Glutamatergic neuron (in vitro differentiated cells): ENCODE data around the gene KNL1. TPM values are rescaled to one million over a fixed set of nuclear protein-coding genes. Genes with fewer than 3 reads are reported as not detected.
A peak's percentile ranks its signal among the peaks of the same experiment; 100 is the strongest.

Experiments used
- DNase-seq: peaks from one replicate; pipeline ENCODE4 v3.0.0; 2022
- H3K27ac Mint-ChIP-seq: one replicate; pipeline ENCODE4 v1.8.0; 2020; ENCODE audit warnings: mild to moderate bottlenecking, mixed read lengths, inconsistent platforms; ENCODE audit not compliant: unreplicated experiment
- H3K27me3 Mint-ChIP-seq: one replicate; pipeline ENCODE4 v1.8.0; 2020; ENCODE audit warnings: mild to moderate bottlenecking, moderate library complexity, mixed read lengths, inconsistent platforms; ENCODE audit not compliant: unreplicated experiment
- H3K36me3 Mint-ChIP-seq: one replicate; pipeline ENCODE4 v1.8.0; 2020; ENCODE audit warnings: mild to moderate bottlenecking, mixed read lengths, inconsistent platforms; ENCODE audit not compliant: unreplicated experiment
- H3K4me1 Mint-ChIP-seq: one replicate; pipeline ENCODE4 v1.8.0; 2020; ENCODE audit warnings: mild to moderate bottlenecking, low read depth, mixed read lengths, inconsistent platforms; ENCODE audit not compliant: unreplicated experiment
- H3K4me3 Mint-ChIP-seq: one replicate; pipeline ENCODE4 v1.8.0; 2020; ENCODE audit warnings: mild to moderate bottlenecking, mixed read lengths, inconsistent platforms; ENCODE audit not compliant: unreplicated experiment
- H3K9me3 Mint-ChIP-seq: one replicate; pipeline ENCODE4 v1.8.0; 2020; ENCODE audit warnings: mild to moderate bottlenecking, moderate library complexity, mixed read lengths, inconsistent platforms; ENCODE audit not compliant: unreplicated experiment
- CTCF ChIP-seq: fragments of 200-600 bp; sonication (generic); IDR thresholded peaks from one replicate; pipeline ENCODE4 v1.5.0; 2021; ENCODE audit not compliant: partially characterized antibody, unreplicated experiment
- total RNA-seq: library from RNA; stranded (reverse); fragmentation: NEBNext Ultra II Directional; extraction: Animal tissue kit (Norgen Biotek cat#: 25700); gene quantifications from one replicate; pipeline ENCODE4 v1.2.1, GENCODE V29; 2021; ENCODE audit not compliant: unreplicated experiment

KNL1 gene
- total RNA-seq, 1 donor from 2014 or later, result 4.0 TPM

- no peak for TF ChIP-seq CTCF
- no peak overlapping the region for H3K27ac Mint-ChIP-seq
Observed at GRCh38 chr15:40563426-40563825, 30.6 kb upstream of the KNL1 start.

GRCh38 chr15:40564591-40565332, 29.3 kb upstream of the KNL1 start, which contains the start of gene CCDC32:
Gene CCDC32 (minus strand): TSS chr15:40565042. CDS start chr15:40563015, 2,027 bp downstream.
- peaks cover 9% of the 10 kb centered on the region for H3K4me1 Mint-ChIP-seq
- DNase-seq, result peak; percentile 94
- no peak for TF ChIP-seq CTCF
- H3K4me3 Mint-ChIP-seq, result peak within 1 kb of the TSS; percentile 91
- peaks cover 3% of the 10 kb centered on the region for H3K27me3 Mint-ChIP-seq
- H3K36me3 Mint-ChIP-seq, result no peaks in the 10 kb centered on the region
- H3K9me3 Mint-ChIP-seq, result peaks cover 5% of the 10 kb centered on the region
- peak within 1 kb of the TSS; percentile 95 for H3K27ac Mint-ChIP-seq

More at GRCh38 chr15:40563426-40563825, 30.6 kb upstream of the KNL1 start:
- Mint-ChIP-seq H3K27me3 (peaks cover 3% of the 10 kb centered on the region), H3K9me3 (peaks cover 5% of the 10 kb centered on the region), H3K4me3 (peak overlapping the region; percentile 68), H3K4me1 (peaks cover 9% of the 10 kb centered on the region), H3K36me3 (no peaks in the 10 kb centered on the region)
- no peak for DNase-seq

- H3K4me3 Mint-ChIP-seq, result peak overlapping the region; percentile 91
- DNase-seq, result no peak
- no peak for TF ChIP-seq CTCF
- peak overlapping the region; percentile 95 for H3K27ac Mint-ChIP-seq
- peaks cover 3% of the 10 kb centered on the region for H3K27me3 Mint-ChIP-seq
- no peaks in the 10 kb centered on the region for H3K36me3 Mint-ChIP-seq
- peaks cover 5% of the 10 kb centered on the region for H3K9me3 Mint-ChIP-seq
- peaks cover 11% of the 10 kb centered on the region for H3K4me1 Mint-ChIP-seq
Observed at GRCh38 chr15:40565333-40566238, 28.5 kb upstream of the KNL1 start.

- H3K9me3 Mint-ChIP-seq, result peaks cover 5% of the 10 kb centered on the region
- H3K27ac Mint-ChIP-seq, result no peak overlapping the region
- no peak for TF ChIP-seq CTCF
- H3K27me3 Mint-ChIP-seq, result peaks cover 3% of the 10 kb centered on the region
- H3K4me1 Mint-ChIP-seq, result peaks cover 12% of the 10 kb centered on the region
- no peak for DNase-seq
- H3K36me3 Mint-ChIP-seq, result no peaks in the 10 kb centered on the region
- H3K4me3 Mint-ChIP-seq, result no peak overlapping the region
Observed at GRCh38 chr15:40567111-40567510, 26.9 kb upstream of the KNL1 start.
